CD4-positive, alpha-beta T cell treated with Interleukin-6 for 4 hours (primary cell): ENCODE measurements around the gene MAST3.

Experiments
- DNase-seq: peaks from one replicate; pipeline ENCODE4 v3.0.0-alpha.2; 2020; ENCODE audit warnings: mixed read lengths

The MAST3 gene

DNA sequence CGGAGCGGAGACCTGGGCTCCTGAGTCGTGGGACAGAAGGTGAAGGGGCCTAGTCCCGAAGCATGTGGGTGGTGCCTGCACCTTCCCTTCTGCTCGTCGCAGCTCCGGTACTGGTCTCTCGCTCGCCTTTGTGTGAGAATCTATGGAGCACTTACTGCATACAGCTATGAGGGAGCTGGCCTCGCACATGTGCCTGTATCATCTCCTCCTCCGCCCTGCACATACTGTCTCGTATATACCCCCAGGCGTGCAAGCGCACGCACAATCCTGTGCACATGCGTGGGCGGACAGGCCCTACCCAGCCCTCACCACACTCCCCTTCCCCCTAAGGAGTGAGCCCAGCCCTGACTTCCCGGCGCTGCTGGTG lies 64.0 kb downstream of the MAST3 start:
- DNase-seq, result no peak

DNA sequence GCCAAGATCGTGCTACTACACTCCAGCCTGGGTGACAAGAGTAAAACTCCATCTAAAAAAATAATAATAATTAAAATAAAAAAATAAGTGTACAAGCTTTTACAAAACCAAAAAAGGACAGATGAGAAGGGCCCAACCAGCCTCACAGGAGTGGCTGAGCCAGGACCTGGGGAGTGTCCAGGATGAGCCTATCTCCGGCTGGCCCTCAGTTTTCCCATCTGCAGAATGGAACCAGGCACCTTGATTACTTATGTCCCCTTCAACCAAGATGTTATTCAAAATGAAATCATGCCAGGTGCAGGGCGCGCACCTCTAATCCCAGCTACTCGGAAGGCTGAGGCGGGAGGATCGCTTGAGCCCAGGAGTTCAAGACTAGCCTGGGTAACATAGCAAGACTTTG lies 66.5 kb downstream of the MAST3 start:
- no peak for DNase-seq

DNA sequence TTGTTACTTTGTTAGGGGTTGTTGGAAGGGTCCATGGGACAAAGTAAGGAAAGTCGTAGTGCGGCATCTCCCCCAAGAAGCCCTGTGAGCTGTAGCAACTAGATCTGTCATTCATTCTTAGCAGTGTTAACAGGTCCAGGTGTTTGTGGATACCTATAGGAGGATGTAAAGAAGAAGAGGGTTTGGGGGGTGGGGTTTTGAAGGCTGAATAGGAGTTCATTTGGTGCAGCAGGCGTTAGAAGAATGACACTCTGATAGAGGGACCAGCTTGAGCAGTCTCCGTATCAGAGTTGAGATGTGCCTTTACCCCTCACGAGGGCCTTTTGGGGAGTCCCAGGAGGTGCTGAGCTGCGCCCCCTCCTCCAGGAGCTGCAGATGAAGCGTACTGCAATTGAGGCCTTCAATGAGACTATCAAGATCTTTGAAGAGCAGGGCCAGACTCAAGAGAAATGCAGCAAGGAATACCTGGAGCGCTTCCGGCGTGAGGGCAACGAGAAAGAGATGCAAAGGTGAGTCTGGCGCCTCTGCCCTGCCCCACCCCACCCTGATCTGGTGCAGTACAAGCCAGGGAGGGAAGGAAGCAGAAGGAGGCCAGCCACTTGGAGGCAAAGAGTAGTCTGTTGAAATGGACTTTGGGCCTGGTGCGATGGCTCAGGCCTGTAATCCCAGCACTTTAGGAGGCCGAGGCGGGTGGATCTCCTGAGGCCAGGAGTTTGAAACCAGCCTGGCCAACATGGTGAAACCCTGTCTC lies 68.4 kb downstream of the MAST3 start:
- DNase-seq, result no peak

DNA sequence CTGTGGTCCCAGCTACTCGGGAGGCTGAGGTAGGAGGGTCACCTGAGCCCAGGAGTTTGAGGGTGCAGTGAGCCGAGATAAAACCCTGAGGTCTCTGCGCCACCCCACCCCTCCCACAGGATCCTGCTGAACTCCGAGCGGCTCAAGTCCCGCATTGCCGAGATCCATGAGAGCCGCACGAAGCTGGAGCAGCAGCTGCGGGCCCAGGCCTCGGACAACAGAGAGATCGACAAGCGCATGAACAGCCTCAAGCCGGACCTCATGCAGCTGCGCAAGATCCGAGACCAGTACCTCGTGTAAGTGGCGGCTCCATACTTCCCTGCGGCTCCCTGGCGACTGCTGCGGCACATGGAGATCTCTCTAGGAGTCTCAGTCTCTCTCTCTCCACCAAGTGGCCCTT lies 69.4 kb downstream of the MAST3 start:
- DNase-seq, result no peak

DNA sequence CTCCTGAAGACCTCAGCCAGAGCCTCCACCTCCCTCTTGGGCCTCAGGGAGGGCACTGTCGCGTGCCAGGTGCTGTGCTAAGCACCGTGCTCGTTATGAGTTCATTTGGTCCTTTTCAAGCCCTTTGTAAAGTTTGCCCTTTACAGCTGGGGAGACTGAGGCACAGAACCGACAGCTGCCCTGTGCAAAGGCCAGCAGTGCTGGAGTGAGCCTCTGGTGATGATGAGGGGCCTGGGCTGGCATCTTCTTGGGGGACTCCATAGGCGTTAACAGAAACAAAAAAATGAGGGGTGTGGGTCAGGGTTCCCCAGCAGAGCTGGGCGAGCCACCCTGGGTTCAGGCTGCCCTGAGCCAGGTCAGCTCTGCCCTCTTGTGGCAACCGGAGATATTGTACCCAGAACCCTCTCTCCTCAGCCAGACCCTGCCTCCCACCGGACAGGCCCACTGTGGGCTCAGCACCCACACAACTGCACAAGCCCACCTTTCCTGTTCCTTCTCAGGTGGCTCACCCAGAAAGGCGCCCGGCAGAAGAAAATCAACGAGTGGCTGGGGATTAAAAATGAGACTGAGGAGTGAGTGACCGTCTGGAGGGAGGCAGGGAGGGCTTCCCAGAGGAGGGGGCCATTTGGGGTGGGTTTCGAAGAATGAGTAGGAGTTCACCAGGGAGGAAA lies 70.5 kb downstream of the MAST3 start:
- peak; percentile 69 for DNase-seq

DNA sequence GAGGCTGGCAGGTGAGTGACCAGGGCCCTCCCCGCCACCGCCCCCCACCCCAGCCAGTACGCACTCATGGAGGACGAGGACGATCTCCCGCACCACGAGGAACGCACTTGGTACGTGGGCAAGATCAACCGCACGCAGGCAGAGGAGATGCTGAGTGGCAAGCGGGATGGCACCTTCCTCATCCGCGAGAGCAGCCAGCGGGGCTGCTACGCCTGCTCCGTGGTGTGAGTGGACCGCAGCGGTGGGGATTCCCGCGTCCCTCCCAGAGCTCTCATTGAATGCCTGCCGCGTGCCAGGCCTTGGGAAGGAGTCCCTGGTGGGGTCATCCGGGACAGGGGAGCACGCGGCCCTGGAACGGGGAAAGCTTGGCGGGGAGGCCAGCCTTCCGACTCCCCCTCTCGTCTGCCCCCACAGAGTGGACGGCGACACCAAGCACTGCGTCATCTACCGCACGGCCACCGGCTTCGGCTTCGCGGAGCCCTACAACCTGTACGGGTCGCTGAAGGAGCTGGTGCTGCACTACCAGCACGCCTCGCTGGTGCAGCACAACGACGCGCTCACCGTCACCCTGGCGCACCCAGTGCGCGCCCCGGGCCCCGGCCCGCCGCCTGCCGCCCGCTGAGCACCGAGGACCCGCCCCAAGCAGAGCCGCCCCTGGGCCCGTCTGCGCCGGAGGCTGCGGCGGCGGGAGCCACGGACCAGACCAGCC lies 71.2 kb downstream of the MAST3 start:
- DNase-seq, result no peak

DNA sequence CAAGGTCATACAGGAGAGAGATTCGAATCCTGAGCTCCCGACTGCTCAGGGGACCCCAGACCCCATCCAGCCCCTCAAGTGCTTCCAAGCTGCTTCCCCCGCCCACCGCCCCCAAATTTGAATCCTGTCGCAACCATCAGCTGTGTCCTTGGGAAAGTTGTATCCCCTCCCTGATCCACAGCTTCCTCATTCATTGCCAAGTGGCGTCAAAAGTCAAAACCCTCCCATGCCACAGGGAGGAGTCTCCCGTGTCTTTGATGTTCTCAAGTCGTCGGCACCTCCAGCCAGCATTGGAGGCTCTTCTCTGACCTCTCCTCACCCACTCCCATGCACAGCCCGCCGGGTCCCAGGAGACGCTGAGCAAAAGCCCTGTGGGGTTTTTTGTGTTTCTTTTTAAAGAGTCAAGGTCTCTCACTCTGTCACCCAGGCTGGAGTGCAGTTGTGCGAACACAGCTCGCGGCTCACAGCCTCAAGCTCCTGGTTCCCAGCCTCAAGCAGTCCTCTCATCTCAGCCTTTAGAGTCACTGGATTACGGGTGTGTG lies 73.2 kb downstream of the MAST3 start:
- DNase-seq, result no peak

DNA sequence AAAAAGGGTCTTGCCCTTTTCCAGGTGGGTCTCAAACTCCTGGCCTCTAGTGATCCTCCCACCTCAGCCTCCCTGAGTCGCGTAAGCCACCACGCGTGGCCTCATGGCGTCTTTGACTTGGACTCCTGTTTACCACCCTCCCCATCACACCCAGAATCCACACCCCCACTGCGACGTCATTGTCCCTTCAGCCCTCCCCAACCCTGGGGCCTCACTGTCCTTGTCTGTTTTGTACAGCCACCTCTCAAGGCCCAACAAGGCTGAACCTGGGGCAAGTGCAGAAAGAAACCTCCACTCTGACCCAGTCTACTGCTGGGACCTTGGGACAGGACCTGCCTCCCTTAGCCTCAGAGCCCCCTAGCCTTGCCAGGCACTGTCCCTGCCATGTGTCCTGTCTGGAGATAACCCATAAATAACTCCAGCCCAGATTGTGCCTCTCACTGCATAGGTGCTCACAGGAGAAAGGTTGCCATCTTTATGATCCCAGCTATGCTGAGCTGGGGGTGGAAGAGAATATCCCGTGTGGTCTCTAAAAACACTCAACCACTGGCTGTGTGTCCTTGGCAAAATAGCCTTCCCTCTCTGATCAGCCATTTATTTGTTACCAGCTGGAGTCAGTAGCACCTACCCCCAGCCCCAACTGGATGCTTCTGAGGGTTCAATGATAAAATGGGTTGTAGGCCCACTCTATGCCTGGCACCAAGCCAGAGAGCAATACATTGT lies 74.2 kb downstream of the MAST3 start:
- DNase-seq, result no peak

DNA sequence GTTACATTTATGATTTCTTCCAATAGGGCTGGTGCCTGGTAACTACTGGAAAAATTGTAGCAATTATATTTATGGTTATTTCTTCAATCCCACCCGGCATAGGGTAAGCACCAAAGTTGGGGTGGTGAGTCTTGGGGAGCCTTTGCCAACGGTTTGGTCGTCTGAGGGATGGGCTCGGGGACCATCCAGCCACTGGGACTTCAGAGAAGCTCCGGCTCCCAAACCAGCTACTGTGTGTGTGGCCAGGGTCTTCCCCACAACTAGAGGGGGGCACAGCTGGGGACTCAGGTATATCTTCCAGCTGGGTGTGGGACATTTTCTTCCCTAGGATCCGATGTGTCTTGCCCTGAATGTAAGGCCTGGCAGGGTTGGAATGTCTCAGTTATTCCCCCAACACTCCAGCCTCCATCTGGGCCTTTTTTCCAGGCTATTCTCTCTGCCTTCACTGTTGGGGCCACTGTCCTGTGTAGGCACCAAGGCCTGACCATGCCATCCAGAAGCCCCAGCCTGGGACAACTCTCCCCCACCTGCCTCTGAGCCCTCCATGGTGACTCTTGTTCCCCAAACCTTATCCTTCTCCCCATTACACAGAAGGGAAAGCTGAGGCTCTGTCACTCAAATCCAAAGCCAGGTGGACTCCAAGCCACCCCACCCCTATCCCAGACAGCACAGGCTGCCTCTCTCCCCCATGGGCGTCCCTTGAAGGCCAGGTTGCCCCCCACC lies 74.9 kb downstream of the MAST3 start:
- no peak for DNase-seq

DNA sequence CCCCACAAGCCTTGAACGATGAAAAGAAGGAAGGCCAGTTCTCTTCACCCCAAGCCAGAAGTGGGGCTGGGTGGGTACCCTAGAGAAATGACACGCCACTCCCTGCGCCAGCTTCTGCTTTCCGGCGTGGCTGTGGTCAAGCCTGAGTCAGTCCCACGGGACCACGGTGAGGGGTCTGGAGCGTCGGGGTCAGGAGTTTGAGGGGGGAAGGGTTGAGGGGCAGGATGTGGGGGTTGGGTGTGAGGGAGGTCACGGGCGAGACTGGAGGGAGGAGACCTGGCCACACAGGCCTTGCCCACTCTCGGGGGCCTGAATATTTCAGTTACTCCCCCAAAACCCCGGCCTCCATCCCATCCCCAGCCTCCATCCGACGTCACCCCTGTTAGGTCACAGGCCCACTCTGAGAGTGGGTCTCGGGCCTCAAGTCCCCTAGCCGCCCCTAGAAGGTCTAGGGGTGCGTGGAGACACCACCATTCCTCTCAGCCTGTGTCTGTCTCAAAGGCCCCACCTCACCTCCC lies 75.5 kb downstream of the MAST3 start:
- no peak for DNase-seq

DNA sequence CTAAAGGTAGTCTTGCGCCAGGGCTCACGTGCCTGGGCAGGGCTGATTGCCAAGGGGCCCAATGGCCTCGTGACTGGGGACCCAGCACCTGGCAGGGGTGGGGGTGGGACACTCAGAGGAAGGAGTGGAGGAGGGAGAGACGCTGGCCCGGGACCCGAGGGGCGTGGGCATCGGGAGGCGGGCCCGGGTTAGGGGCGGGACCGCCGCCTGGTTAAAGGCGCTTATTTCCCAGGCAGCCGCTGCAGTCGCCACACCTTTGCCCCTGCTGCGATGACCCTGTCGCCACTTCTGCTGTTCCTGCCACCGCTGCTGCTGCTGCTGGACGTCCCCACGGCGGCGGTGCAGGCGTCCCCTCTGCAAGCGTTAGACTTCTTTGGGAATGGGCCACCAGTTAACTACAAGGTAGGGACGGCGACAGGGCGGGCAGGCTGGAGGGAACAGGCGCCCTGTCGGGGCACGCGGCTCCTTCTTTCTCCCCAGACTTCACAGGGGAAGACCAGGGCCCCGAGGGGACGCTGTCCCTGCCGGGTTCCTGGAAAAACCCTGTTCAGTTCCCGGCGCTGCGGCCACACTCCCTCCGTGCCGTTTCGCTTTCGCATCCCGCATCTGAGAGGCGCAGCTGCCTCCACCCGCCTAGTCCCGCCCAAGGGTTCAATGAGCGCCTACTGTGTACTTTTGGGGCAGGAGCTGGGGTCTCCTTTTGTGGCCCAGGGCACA lies 76.2 kb downstream of the MAST3 start, which contains the start of gene IFI30:
TSS of gene IFI30 (plus strand) at position 242 of the 717 bp plus-strand sequence. CDS start at position 271, 29 bp downstream.
- peak; percentile 80 for DNase-seq

DNA sequence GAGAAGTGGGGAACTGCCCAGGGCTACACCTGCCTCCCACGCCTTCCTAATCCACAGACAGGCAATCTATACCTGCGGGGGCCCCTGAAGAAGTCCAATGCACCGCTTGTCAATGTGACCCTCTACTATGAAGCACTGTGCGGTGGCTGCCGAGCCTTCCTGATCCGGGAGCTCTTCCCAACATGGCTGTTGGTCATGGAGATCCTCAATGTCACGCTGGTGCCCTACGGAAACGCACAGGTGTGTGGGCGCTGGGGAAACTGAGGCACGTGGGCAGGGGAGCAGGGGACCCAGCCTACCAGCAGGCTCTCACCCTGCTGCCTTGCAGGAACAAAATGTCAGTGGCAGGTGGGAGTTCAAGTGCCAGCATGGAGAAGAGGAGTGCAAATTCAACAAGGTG lies 77.4 kb downstream of the MAST3 start:
- DNase-seq, result no peak

DNA sequence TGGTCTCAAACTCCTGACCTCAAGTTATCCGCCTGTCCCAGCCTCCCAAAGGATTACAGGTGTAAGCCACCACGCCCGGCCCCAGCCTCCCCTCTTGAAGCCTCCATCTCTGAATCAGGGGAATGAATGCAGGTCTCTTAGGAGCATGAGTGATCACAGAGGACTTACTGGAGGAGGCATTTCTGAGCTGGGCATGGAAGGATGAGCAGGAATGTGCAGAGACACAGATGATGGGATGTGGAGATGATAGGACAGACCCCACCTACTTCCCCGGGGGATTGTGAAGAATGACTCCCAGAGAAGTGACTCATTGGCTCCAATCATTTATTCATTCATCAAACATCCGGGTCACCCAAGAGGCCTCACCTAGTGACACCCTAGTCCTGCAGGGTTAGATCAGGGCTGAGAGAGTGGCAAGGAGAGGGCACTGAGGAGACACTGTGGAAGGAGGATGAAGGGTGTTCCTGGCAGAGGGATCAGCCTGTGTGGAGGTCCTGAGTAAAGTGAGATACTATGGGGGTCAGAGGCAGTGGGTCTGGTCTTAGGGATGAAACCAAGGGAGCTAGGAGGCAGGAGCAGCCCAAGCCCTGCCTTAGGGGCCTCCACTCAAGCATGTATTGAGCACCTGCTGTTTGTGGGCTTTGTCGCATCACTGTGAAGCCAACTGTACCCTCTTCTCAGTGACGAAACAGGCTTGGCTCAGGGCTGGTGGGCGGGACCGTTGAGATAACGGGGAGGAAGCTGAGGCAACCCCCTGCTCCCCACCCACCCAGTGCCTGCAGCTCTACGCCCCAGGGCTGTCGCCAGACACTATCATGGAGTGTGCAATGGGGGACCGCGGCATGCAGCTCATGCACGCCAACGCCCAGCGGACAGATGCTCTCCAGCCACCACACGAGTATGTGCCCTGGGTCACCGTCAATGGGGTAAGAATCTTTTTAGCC lies 79.1 kb downstream of the MAST3 start:
- no peak for DNase-seq

DNA sequence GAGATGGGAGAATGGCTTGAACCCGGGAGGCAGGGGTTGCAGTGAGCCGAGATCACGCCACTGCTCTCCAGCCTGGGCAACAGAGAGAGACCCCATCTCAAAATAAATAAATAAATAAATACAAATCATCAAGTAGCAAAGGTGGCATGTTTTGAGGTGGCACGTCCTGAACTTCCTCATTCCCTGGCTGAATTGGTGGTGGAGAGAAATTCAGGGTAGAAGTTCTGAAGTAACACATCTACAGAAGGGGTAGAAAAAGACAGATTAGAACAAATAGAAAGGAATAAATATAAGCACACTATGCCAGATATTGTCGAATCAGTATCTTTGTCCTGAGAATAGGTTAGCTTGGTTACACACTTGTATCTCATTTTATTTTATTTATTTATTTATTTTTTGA lies 82.4 kb downstream of the MAST3 start:
- no peak for DNase-seq

DNA sequence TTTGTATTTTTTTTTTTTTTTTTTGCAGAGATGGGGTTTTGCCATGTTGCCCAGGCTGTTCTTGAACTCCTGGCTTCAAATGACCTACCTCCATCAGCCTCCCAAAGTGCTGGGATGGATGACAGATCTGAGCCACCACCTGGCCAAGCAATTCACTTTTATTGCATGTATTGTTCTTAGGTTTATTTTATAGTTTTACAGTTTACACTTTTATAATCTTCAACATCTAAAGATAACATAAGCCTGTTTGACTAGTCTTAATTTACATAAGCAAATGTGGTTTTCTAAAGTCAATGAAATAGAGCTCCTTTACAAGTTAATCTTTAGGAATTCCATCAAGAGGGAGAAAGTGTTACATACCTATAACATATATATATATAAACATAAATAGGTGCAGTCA lies 86.0 kb downstream of the MAST3 start:
- no peak for DNase-seq

DNA sequence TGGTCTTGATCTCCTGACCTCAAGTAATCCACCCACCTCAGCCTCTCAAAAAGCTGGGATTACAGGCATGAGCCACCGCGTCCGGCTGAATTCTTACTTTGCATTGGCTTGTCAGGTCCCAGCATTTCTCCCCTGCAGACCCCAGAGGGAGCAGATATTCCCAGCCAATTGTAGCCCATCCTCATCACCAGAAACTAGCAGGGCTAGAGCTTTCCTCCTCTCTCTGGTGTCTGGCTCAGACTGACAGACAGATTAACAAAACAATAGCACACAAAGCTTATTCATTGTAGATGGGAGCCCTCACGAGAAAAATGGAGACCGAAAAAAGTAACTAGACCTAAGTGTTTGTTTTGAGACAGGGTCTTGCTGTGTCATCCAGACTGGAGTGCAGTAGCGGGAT lies 88.0 kb downstream of the MAST3 start:
- DNase-seq, result no peak

DNA sequence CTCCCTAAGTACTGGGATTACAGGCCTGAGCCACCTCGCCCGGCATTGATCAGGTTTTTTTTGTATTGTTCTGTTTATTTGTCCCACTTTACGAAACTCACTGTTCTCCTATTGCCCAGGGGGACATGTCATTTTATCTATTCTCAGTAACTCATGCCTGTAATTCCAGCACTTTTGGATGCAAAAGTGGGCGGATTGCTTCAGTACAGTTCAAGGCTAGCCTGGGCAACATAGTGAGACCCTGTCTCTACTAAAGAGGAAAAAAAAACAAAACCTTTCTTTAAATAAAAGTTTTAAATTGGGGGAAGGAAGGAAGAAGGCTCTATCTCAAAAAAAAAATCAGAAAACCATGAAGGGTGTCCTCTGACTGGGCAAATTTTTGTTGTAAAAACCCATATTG lies 92.7 kb downstream of the MAST3 start:
- no peak for DNase-seq

DNA sequence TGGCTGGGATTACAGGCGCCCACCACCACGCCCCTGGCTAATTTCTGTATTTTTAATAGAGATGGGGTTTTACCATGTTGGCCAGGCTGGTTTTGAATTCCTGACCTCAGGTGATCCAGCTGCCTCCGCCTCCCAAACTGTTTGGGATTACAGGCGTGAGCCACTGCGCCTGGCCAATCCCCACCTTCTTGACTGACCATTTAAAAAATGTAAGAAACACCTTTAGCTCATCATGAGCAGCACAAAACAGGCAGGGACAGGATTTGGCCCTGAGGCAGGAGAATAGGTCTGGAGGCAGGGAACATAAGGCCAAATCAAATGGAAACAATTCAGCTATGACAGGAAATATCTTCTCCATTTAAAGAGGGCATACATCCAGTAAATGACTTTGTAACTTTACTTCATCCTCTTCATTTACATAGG lies 94.1 kb downstream of the MAST3 start:
- no peak for DNase-seq

DNA sequence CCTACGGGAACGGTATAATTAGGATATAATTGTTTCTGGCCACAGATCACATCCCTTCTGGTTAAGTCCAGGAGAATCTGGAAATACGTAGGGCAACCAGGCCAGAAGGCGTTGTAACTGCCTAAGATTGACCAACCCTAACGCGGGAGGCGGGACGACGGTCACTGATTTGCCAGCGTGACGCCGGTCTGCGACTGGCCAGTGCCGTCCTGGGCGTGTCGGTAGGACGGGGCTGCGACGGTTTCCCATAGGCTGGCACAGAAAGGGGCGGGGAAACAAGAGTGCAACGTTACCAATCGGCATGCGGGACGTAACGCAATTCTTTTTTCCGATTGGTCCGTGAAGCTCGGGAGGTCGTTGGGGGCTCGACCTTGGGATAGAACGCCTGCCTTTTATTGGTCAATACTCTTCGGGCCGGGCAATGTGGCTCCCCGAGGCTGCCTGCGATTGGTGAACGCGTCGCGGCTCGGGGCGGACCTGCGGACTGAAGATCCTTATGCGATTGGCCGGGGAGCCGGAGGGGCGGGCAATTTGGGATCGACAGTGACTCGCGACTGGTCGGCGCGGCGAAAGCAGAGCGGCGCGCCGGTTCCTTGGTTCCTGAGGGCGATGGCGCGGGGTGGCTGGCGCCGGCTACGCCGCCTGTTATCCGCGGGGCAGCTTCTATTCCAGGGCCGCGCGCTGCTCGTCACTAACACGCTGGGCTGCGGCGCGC lies 95.3 kb downstream of the MAST3 start, which contains the start of gene MPV17L2:
TSS of gene MPV17L2 (plus strand) at position 546 of the 715 bp plus-strand sequence. CDS start at position 610, 64 bp downstream.
- peak; percentile 99 for DNase-seq
